Peyer's patch (tissue), 4 donors: ENCODE data around the gene TNFAIP8L1. TPM values are rescaled to one million over a fixed set of nuclear protein-coding genes. Genes with fewer than 3 reads are reported as not detected.

Experiments
- DNase-seq, 3 donors: peaks; one replicate each; pipeline ENCODE4 v3.0.0-alpha.2; 2017 to 2019
- H3K27ac ChIP-seq, 4 donors: fragments of 200-600 bp; sonication (generic); one replicate each; pipeline ENCODE4 v1.5.1; 2016 to 2019
- H3K27me3 ChIP-seq, 2 donors: fragments of 200-600 bp; sonication (generic); one replicate each; pipeline ENCODE4 v1.5.1; 2019
- H3K36me3 ChIP-seq, 3 donors: fragments of 200-600 bp; sonication (generic); one replicate each; pipeline ENCODE4 v1.5.1; 2016 to 2019
- H3K4me1 ChIP-seq, 4 donors: fragments of 200-600 bp; sonication (generic); one replicate each; pipeline ENCODE4 v1.5.1; 2016 to 2019
- H3K4me3 ChIP-seq, 4 donors: fragments of 200-600 bp; sonication (generic); 1 replicate in 3 of 4; 2 replicates in 1 of 4; pipeline ENCODE4 v1.5.1; 2016 to 2019; ENCODE audit warnings: mild to moderate bottlenecking in 1 of 4
- H3K9me3 ChIP-seq, 4 donors: fragments of 200-600 bp; sonication (generic); one replicate each; pipeline ENCODE4 v1.5.1; 2016 to 2019; ENCODE audit warnings: mild to moderate bottlenecking in 1 of 4
- CTCF ChIP-seq, 6 experiments: fragments of 450-650 bp in 4 of 6; fragments of 200-600 bp in 2 of 6; sonication (generic) in 1 of 6; IDR thresholded peaks; one replicate each; pipeline ENCODE4 v1.5.1; 2017 to 2019; ENCODE audit warnings: antibody characterized with exemption in 6 of 6, mild to moderate bottlenecking in 3 of 6, moderate library complexity in 1 of 6
- POLR2A ChIP-seq, 2 donors: fragments of 450-650 bp; IDR thresholded peaks; one replicate each; pipeline ENCODE4 v1.5.1; 2017; ENCODE audit warnings: antibody characterized with exemption in 2 of 2, mild to moderate bottlenecking in 2 of 2, moderate library complexity in 2 of 2
- total RNA-seq, 4 donors: library from RNA; depleted of rRNA; stranded (reverse); fragments of >200 nt; gene quantifications; one replicate each; pipeline ENCODE4 v1.1.0, GENCODE V29; 2016

The TNFAIP8L1 gene
- total RNA-seq, 4 donors from 2014 or later = 7.0 to 16.5 (median 11.0) TPM

- TF ChIP-seq CTCF (IDR thresholded peaks at IDR 0.05) = no peak
- no peak for TF ChIP-seq POLR2A (IDR thresholded peaks at IDR 0.05)
- H3K27ac ChIP-seq = no peak overlapping the region
- no peaks in the 10 kb centered on the region for H3K9me3 ChIP-seq
- peaks cover 0 to 69% (median 0%) of the 10 kb centered on the region in 3 donors for H3K36me3 ChIP-seq
- no peak for DNase-seq
- no peaks in the 10 kb centered on the region for H3K27me3 ChIP-seq
- H3K4me3 ChIP-seq = no peak overlapping the region
- peaks cover 0 to 18% (median 3%) of the 10 kb centered on the region in 4 donors for H3K4me1 ChIP-seq
Observed at GRCh38 chr19:4664642-4665041, 25.3 kb downstream of the TNFAIP8L1 start.

GRCh38 chr19:4669723-4670480 lies 30.6 kb downstream of the TNFAIP8L1 start, which contains the start of gene MYDGF:
MYDGF (minus strand) TSS chr19:4670342; CDS start chr19:4670334, 8 bp downstream.
- Histone ChIP-seq H3K27ac (peak within 1 kb of the TSS; percentile 50 to 87 (median 73)), H3K4me3 (peak within 1 kb of the TSS; percentile 73 to 100 (median 91)), H3K27me3 (no peaks in the 10 kb centered on the region), H3K9me3 (no peaks in the 10 kb centered on the region), H3K36me3 (peaks cover 0 to 32% (median 0%) of the 10 kb centered on the region in 3 donors), H3K4me1 (peaks cover 0 to 19% (median 3%) of the 10 kb centered on the region in 4 donors)
- TF ChIP-seq CTCF (IDR thresholded peaks at IDR 0.05) (peak in 1 of 6 experiments; percentile 8), POLR2A (IDR thresholded peaks at IDR 0.05) (peak; percentile 49 to 70)
- peak; percentile 90 to 96 (median 96) for DNase-seq

GRCh38 chr19:4671185-4671851 lies 32.0 kb downstream of the TNFAIP8L1 start:
- Histone ChIP-seq H3K36me3 (peaks cover 0 to 41% (median 0%) of the 10 kb centered on the region in 3 donors), H3K27ac (peak overlapping the region in 1 of 4 donors; percentile 75), H3K27me3 (no peaks in the 10 kb centered on the region), H3K4me3 (no peak overlapping the region), H3K4me1 (peaks cover 0 to 19% (median 3%) of the 10 kb centered on the region in 4 donors), H3K9me3 (no peaks in the 10 kb centered on the region)
- TF ChIP-seq CTCF (IDR thresholded peaks at IDR 0.05) (no peak), POLR2A (IDR thresholded peaks at IDR 0.05) (no peak)
- DNase-seq = no peak

GRCh38 chr19:4673216-4673615 lies 33.9 kb downstream of the TNFAIP8L1 start:
- no peaks in the 10 kb centered on the region for H3K9me3 ChIP-seq
- H3K4me1 ChIP-seq = peaks cover 0 to 15% (median 3%) of the 10 kb centered on the region in 4 donors
- no peak overlapping the region for H3K4me3 ChIP-seq
- peaks cover 0 to 38% (median 0%) of the 10 kb centered on the region in 3 donors for H3K36me3 ChIP-seq
- DNase-seq = no peak
- H3K27me3 ChIP-seq = no peaks in the 10 kb centered on the region
- TF ChIP-seq POLR2A (IDR thresholded peaks at IDR 0.05) (no peak), CTCF (IDR thresholded peaks at IDR 0.05) (no peak)
- H3K27ac ChIP-seq = no peak overlapping the region

GRCh38 chr19:4673726-4674125 lies 34.4 kb downstream of the TNFAIP8L1 start:
- Histone ChIP-seq H3K9me3 (no peaks in the 10 kb centered on the region), H3K36me3 (peaks cover 0 to 38% (median 0%) of the 10 kb centered on the region in 3 donors), H3K27ac (no peak overlapping the region), H3K4me1 (peaks cover 0 to 10% (median 3%) of the 10 kb centered on the region in 4 donors), H3K4me3 (no peak overlapping the region), H3K27me3 (no peaks in the 10 kb centered on the region)
- DNase-seq = no peak
- TF ChIP-seq POLR2A (IDR thresholded peaks at IDR 0.05) (no peak), CTCF (IDR thresholded peaks at IDR 0.05) (no peak)
